HEK293T (cell line): ENCODE results near the gene HOXD12.

Experiments
- CTCF ChIA-PET: fragments of 350-600 bp; formaldehyde crosslinking; extraction: SDS; loops from one replicate; lab custom pipeline; 2021; ENCODE audit warnings: antibody characterized with exemption, inconsistent platforms; lab: Yijun Ruan, JAX
- POLR2A ChIA-PET: fragments of 350-600 bp; formaldehyde crosslinking; extraction: SDS; loops from one replicate; lab custom pipeline; 2020; ENCODE audit warnings: antibody characterized with exemption, inconsistent platforms; lab: Yijun Ruan, JAX
- DNase-seq: peaks from one replicate; pipeline ENCODE4 v3.0.0; 2012; ENCODE audit warnings: mixed read lengths; ENCODE audit errors: extremely low spot score
- ARNT ChIP-seq: fragments of 450-650 bp; IDR thresholded peaks from 2 replicates; pipeline ENCODE4 v1.6.1; 2017; ENCODE audit warnings: mild to moderate bottlenecking
- BHLHE40 ChIP-seq: fragments of 450-650 bp; IDR thresholded peaks from 2 replicates; pipeline ENCODE4 v1.6.1; 2016; ENCODE audit warnings: mild to moderate bottlenecking, moderate library complexity, borderline replicate concordance
- CTBP1 ChIP-seq: fragments of 450-650 bp; IDR thresholded peaks from 2 replicates; pipeline ENCODE4 v1.6.1; 2016; ENCODE audit warnings: borderline replicate concordance
- ELF4 ChIP-seq: fragments of 450-650 bp; IDR thresholded peaks from 2 replicates; pipeline ENCODE4 v1.6.1; 2017; ENCODE audit warnings: antibody characterized with exemption
- FOXA1 ChIP-seq: fragments of 450-650 bp; IDR thresholded peaks from 2 replicates; pipeline ENCODE4 v1.6.1; 2016; ENCODE audit warnings: mild to moderate bottlenecking
- FOXK2 ChIP-seq: fragments of 450-650 bp; IDR thresholded peaks from 2 replicates; pipeline ENCODE4 v1.6.1; 2016; ENCODE audit warnings: mild to moderate bottlenecking
- FOXM1 ChIP-seq: fragments of 450-650 bp; IDR thresholded peaks from 2 replicates; pipeline ENCODE4 v1.6.1; 2017; ENCODE audit warnings: mild to moderate bottlenecking, borderline replicate concordance
- HDGF ChIP-seq: fragments of 450-650 bp; IDR thresholded peaks from 2 replicates; pipeline ENCODE4 v1.6.1; 2017; ENCODE audit warnings: antibody characterized with exemption, borderline replicate concordance
- L3MBTL2 ChIP-seq: fragments of 450-650 bp; conservative IDR thresholded peaks from 2 replicates; pipeline ENCODE4 v1.6.1; 2016; ENCODE audit warnings: mild to moderate bottlenecking
- LEF1 ChIP-seq: fragments of 450-650 bp; IDR thresholded peaks from 2 replicates; pipeline ENCODE4 v1.6.1; 2017; ENCODE audit warnings: mild to moderate bottlenecking, borderline replicate concordance
- NFRKB ChIP-seq: fragments of 450-650 bp; IDR thresholded peaks from 2 replicates; pipeline ENCODE4 v1.6.1; 2016; ENCODE audit warnings: mild to moderate bottlenecking, moderate library complexity
- SP1 ChIP-seq: fragments of 450-650 bp; IDR thresholded peaks from 2 replicates; pipeline ENCODE4 v1.6.1; 2017
- SUZ12 ChIP-seq: fragments of 450-650 bp; IDR thresholded peaks from 2 replicates; pipeline ENCODE4 v1.6.1; 2016; ENCODE audit warnings: mild to moderate bottlenecking
- TARDBP ChIP-seq: fragments of 450-650 bp; IDR thresholded peaks from 2 replicates; pipeline ENCODE4 v1.6.1; 2016
- ZNF384 ChIP-seq: fragments of 450-650 bp; IDR thresholded peaks from 2 replicates; pipeline ENCODE4 v1.6.1; 2016
- TF ChIP-seq, protein P1 (sequence below): fragments of 450-650 bp; IDR thresholded peaks from 2 replicates; pipeline ENCODE4 v1.6.1; 2016

HOXD12 gene

DNA sequence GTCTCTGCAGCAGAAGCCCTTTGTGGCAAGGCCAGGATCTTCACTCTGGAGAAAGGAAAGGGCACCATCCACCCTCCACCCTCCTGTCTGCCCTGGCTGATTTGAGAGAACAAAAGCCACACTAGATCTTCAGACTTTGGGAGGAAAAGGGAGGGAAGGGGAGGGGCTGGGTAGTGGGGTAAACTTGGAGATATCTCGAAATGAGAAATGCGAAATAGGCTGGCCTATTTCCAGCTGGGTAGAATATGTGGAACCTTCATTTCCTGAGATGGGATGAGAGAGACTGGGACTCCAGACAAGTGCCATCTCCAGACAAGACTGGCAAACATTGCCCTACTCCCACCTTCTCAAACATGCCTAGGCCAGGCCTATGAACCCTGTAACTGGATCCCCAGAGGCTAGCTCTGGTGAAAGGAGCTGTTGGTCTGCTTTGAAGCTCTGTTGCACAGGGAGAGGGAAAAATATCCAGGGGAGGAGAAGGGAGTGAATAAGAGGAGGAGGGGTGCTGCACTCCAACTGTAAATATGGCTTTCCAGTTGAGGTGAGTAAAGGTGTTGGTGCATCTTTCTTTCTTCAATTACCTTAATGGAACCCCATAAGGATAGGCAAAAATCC, 1.7 kb downstream of the HOXD12 start:
- TF ChIP-seq BHLHE40: no peak
- no peak for TF ChIP-seq ARNT
- no peak for TF ChIP-seq CTBP1
- no peak for DNase-seq
- ChIA-PET POLR2A (interaction anchor here (1.5 kb wide), 1 partner anchor 100 kb away, joined by 4 read pairs; the partner anchor contains the start of gene LNPK), CTCF (interaction anchor here (0.7 kb wide), 1 partner anchor 29 kb away, joined by 3 read pairs; no protein-coding TSS in a partner anchor)

GRCh38 chr2:176101842-176102241, 2.2 kb downstream of the HOXD12 start:
- CTCF ChIA-PET: interaction anchor here (0.5 to 0.7 kb wide), 2 partner anchors 28 to 1048 kb away, joined by 3 to 4 read pairs; no protein-coding TSS in a partner anchor
- no peak for DNase-seq
- no peak for TF ChIP-seq LEF1
- TF ChIP-seq SP1: no peak
- TF ChIP-seq FOXM1: no peak
- TF ChIP-seq SUZ12: no peak
- no peak for TF ChIP-seq HDGF
- TF ChIP-seq, protein P1, sequence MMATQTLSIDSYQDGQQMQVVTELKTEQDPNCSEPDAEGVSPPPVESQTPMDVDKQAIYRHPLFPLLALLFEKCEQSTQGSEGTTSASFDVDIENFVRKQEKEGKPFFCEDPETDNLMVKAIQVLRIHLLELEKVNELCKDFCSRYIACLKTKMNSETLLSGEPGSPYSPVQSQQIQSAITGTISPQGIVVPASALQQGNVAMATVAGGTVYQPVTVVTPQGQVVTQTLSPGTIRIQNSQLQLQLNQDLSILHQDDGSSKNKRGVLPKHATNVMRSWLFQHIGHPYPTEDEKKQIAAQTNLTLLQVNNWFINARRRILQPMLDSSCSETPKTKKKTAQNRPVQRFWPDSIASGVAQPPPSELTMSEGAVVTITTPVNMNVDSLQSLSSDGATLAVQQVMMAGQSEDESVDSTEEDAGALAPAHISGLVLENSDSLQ: no peak
- TF ChIP-seq ARNT: no peak
- POLR2A ChIA-PET: interaction anchor here (1.5 to 5.7 kb wide), 2 partner anchors 7 to 100 kb away, joined by 4 to 117 read pairs; partner anchors contain the start of genes HOXD13 and LNPK

GRCh38 chr2:176102309-176102866, 2.8 kb downstream of the HOXD12 start:
- POLR2A ChIA-PET: interaction anchor here (1.5 to 5.7 kb wide), 2 partner anchors 7 to 101 kb away, joined by 4 to 117 read pairs; partner anchors contain the start of genes HOXD13 and LNPK
- DNase-seq: no peak
- CTCF ChIA-PET: interaction anchor here (0.5 to 1.1 kb wide), 2 partner anchors 22 to 1047 kb away, joined by 3 to 4 read pairs; no protein-coding TSS in a partner anchor
- no peak for TF ChIP-seq TARDBP
- no peak for TF ChIP-seq L3MBTL2
- no peak for TF ChIP-seq LEF1
- TF ChIP-seq ELF4: no peak

GRCh38 chr2:176103194-176103593, 3.6 kb downstream of the HOXD12 start:
- CTCF ChIA-PET: interaction anchor here (0.5 to 1.1 kb wide), 3 partner anchors 23 to 892 kb away, joined by 3 to 5 read pairs (median 3); no protein-coding TSS in a partner anchor
- DNase-seq: no peak
- TF ChIP-seq L3MBTL2: no peak
- TF ChIP-seq HDGF: no peak
- TF ChIP-seq CTBP1: no peak
- no peak for TF ChIP-seq FOXM1
- TF ChIP-seq ARNT: no peak
- TF ChIP-seq TARDBP: no peak
- no peak for TF ChIP-seq SP1
- TF ChIP-seq LEF1: no peak
- no peak for TF ChIP-seq ZNF384
- no peak for TF ChIP-seq NFRKB
- TF ChIP-seq ELF4: no peak
- TF ChIP-seq, protein P1: no peak
- no peak for TF ChIP-seq SUZ12
- TF ChIP-seq FOXA1: no peak
- no peak for TF ChIP-seq BHLHE40
- TF ChIP-seq FOXK2: no peak
- POLR2A ChIA-PET: interaction anchor here (1.1 to 5.7 kb wide), 3 partner anchors 8 to 551 kb away, joined by 3 to 117 read pairs (median 4); partner anchors contain the start of gene HOXD13

DNA sequence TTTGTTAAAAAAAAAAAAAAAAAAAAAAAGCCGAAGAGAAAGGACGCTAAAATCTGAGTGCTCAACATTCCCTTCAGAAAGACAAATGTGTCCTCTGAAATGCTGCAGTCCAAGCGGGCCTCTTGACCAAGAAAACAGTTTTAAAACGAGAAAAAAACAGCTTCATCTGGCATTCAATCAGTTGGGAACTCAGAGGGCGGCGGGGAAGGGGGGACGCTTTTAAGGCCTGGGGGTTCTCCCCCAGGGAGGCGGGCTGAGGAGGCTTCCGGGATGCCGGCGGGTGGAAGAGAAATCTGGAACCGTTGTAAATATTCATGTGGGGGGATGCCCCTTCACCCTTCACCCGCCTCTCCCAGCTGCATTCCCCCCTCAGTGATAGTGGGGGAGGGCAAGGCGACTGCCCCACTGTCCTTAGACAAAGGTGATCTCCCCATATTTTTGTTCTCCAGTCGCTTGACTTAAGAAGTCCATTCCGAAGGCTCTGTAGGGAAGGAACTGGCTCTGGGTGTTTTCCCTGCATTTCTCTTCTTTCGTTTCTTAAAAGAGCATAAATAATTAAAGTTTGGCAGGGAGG, 4.2 kb downstream of the HOXD12 start:
- DNase-seq: no peak
- TF ChIP-seq SP1: no peak
- no peak for TF ChIP-seq L3MBTL2
- no peak for TF ChIP-seq LEF1
- no peak for TF ChIP-seq BHLHE40
- TF ChIP-seq TARDBP: no peak
- no peak for TF ChIP-seq ARNT
- TF ChIP-seq FOXM1: no peak
- TF ChIP-seq FOXK2: no peak
- no peak for TF ChIP-seq ELF4
- no peak for TF ChIP-seq NFRKB
- TF ChIP-seq FOXA1: no peak
- no peak for TF ChIP-seq ZNF384
- no peak for TF ChIP-seq HDGF
- TF ChIP-seq SUZ12: no peak
- TF ChIP-seq, protein P1: no peak; the same call in 1 of the 2 replicates
- POLR2A ChIA-PET: interaction anchor here (0.5 to 5.7 kb wide), 15 partner anchors 9 to 655 kb away, joined by 3 to 117 read pairs (median 5); partner anchors contain the start of genes HOXD13, HOXD8 and LNPK
- CTCF ChIA-PET: interaction anchor here (0.5 to 1.4 kb wide), 7 partner anchors 10 to 893 kb away, joined by 3 to 5 read pairs (median 3); partner anchors contain the start of gene HOXD13
